Measurements from ENCODE around the gene RAB26.

GRCh38 chr16:2200313-2200712 is 51.9 kb downstream of the RAB26 start:
- TF ChIP-seq CTCF (optimal IDR thresholded peaks at IDR 0.05 in 1 of 3, IDR thresholded peaks at IDR 0.05 in 1 of 3, conservative IDR thresholded peaks at IDR 0.05 in 1 of 3; ENCODE audit: extremely low read depth in 1 of 3, insufficient read depth in 2 of 3, low read length in 3 of 3) (no peak), EZH2 (IDR thresholded peaks at IDR 0.05; ENCODE audit: low read length) (no peak)
